ENCODE results near the gene WNT1. TPM values are rescaled to one million over a fixed set of nuclear protein-coding genes. Genes with fewer than 3 reads are reported as not detected.

Gene WNT1
- total and polyA plus RNA-seq, 2 donors (not counting 1 experiment from before 2014, with no cell fraction given) = not detected

DNA sequence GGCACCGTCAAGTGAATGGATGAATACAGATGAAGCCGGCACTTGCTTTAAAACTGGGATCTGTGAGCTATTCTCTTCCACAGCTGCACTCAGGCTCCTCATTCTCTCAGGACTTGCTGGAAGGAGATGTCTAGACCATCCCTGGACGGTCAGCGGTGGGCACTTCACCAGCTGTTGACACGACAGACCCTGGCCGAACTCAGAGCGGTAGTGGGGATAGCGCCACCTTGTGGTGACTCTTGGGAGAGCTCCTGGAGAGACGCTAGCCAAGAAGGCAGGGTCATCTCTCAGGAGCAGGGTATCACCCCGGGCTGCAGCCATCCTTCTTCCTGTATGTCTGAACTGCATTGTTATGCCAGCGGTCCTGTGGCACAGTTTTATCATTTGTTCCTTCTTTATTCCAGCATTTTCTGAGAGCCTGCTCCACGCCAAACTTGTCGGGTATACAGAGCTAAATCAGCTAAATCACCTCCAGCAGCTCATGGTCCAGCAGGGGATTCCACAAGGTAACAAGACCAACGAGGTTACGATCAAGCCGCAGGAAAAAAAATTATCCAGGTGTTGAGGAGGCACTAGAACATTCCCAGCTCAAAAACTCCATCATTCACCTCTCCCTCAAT is 10.0 kb downstream of the WNT1 start:
- Histone ChIP-seq H3K36me3 (ENCODE audit: control insufficient read depth, insufficient read depth, low read length) (no peaks in the 10 kb centered on the region), H4K20me1 (ENCODE audit: control insufficient read depth, extremely low read depth, insufficient read depth, low read length) (no peaks in the 10 kb centered on the region), H3K4me1 (ENCODE audit: control insufficient read depth, extremely low read depth, insufficient read depth, low read length) (no peaks in the 10 kb centered on the region), H2AFZ (ENCODE audit: low read length) (no peak overlapping the region), H3K27me3 (ENCODE audit: control insufficient read depth, insufficient read depth, low read length) (peaks cover 51% of the 10 kb centered on the region), H3K27ac (ENCODE audit: insufficient read depth, low read length) (no peak overlapping the region), H3K9me3 (ENCODE audit: control insufficient read depth, insufficient read depth, low read depth, low read length) (no peaks in the 10 kb centered on the region), H3K79me2 (ENCODE audit: control insufficient read depth, insufficient read depth, low read length) (no peaks in the 10 kb centered on the region), H3K4me2 (ENCODE audit: extremely low read depth, insufficient read depth, low read length) (no peak overlapping the region), H3K4me3 (replicated peaks in 1 of 4; ENCODE audit: control extremely low read depth in 1 of 4, insufficient read depth in 1 of 4, low read depth in 3 of 4, low read length in 4 of 4) (no peak overlapping the region), H3K9ac (ENCODE audit: insufficient read depth, low read length) (no peak overlapping the region)
- DNase-seq (ENCODE audit: low read depth in 2 of 2) = peak in 1 of 2 donors; percentile 49
- TF ChIP-seq CTCF (conservative IDR thresholded peaks at IDR 0.05 in 1 of 2, IDR thresholded peaks at IDR 0.05 in 1 of 2; ENCODE audit: low read depth in 1 of 2, low read length in 2 of 2) (peak; percentile 63 to 89), EZH2 (IDR thresholded peaks at IDR 0.05; ENCODE audit: low read length, missing control alignments) (peak; percentile 1)

DNA sequence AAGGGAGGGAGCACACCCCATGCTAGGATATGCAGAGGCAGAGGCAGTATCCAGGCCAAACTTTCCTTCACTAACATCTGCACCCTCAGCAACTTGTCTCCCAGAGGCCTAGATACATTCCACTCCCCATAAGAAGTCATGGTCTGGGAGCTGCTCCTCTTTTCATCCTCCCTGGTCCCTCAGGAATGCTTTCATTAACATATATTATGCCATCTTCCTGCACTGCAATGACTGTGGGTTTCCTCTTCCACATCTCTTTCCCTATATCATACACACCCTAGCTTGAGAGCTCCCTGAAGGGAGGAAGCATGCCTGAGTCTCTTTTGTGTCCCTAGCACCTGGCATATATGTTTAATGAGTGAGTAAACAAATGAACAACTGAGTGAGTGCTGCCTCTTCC is 12.4 kb downstream of the WNT1 start:
- Histone ChIP-seq H4K20me1 (ENCODE audit: control insufficient read depth, extremely low read depth, insufficient read depth, low read length) (no peaks in the 10 kb centered on the region), H3K9ac (ENCODE audit: insufficient read depth, low read length) (no peak overlapping the region), H3K4me1 (ENCODE audit: control insufficient read depth, extremely low read depth, insufficient read depth, low read length) (no peaks in the 10 kb centered on the region), H3K79me2 (ENCODE audit: control insufficient read depth, insufficient read depth, low read length) (no peaks in the 10 kb centered on the region), H3K36me3 (ENCODE audit: control insufficient read depth, insufficient read depth, low read length) (no peaks in the 10 kb centered on the region), H3K9me3 (ENCODE audit: control insufficient read depth, insufficient read depth, low read depth, low read length) (no peaks in the 10 kb centered on the region), H3K4me2 (ENCODE audit: extremely low read depth, insufficient read depth, low read length) (no peak overlapping the region), H3K27me3 (ENCODE audit: control insufficient read depth, insufficient read depth, low read length) (peaks cover 35% of the 10 kb centered on the region), H2AFZ (ENCODE audit: low read length) (no peak overlapping the region), H3K27ac (ENCODE audit: insufficient read depth, low read length) (no peak overlapping the region), H3K4me3 (replicated peaks in 1 of 4; ENCODE audit: control extremely low read depth in 1 of 4, insufficient read depth in 1 of 4, low read depth in 3 of 4, low read length in 4 of 4) (no peak overlapping the region)
- no peak for DNase-seq (ENCODE audit: low read depth in 2 of 2)
- TF ChIP-seq EZH2 (IDR thresholded peaks at IDR 0.05; ENCODE audit: low read length, missing control alignments) = no peak
- no peak for TF ChIP-seq CTCF (conservative IDR thresholded peaks at IDR 0.05 in 1 of 2, IDR thresholded peaks at IDR 0.05 in 1 of 2; ENCODE audit: low read depth in 1 of 2, low read length in 2 of 2)

GRCh38 chr12:48991247-48992050 is 13.3 kb downstream of the WNT1 start:
- DNase-seq (ENCODE audit: low read depth in 2 of 2) = no peak
- Histone ChIP-seq H3K79me2 (ENCODE audit: control insufficient read depth, insufficient read depth, low read length) (no peaks in the 10 kb centered on the region), H3K4me1 (ENCODE audit: control insufficient read depth, extremely low read depth, insufficient read depth, low read length) (no peaks in the 10 kb centered on the region), H3K4me2 (ENCODE audit: extremely low read depth, insufficient read depth, low read length) (no peak overlapping the region), H3K4me3 (replicated peaks in 1 of 4; ENCODE audit: control extremely low read depth in 1 of 4, insufficient read depth in 1 of 4, low read depth in 3 of 4, low read length in 4 of 4) (no peak overlapping the region), H3K27me3 (ENCODE audit: control insufficient read depth, insufficient read depth, low read length) (peaks cover 29% of the 10 kb centered on the region), H3K9ac (ENCODE audit: insufficient read depth, low read length) (no peak overlapping the region), H2AFZ (ENCODE audit: low read length) (no peak overlapping the region), H3K9me3 (ENCODE audit: control insufficient read depth, insufficient read depth, low read depth, low read length) (no peaks in the 10 kb centered on the region), H3K36me3 (ENCODE audit: control insufficient read depth, insufficient read depth, low read length) (no peaks in the 10 kb centered on the region), H3K27ac (ENCODE audit: insufficient read depth, low read length) (no peak overlapping the region), H4K20me1 (ENCODE audit: control insufficient read depth, extremely low read depth, insufficient read depth, low read length) (no peaks in the 10 kb centered on the region)
- TF ChIP-seq EZH2 (IDR thresholded peaks at IDR 0.05; ENCODE audit: low read length, missing control alignments) = no peak
- no peak for TF ChIP-seq CTCF (conservative IDR thresholded peaks at IDR 0.05 in 1 of 2, IDR thresholded peaks at IDR 0.05 in 1 of 2; ENCODE audit: low read depth in 1 of 2, low read length in 2 of 2)

Data from fibroblast of lung (primary cell).